Fibroblast of skin of right biceps (primary cell): Measurements from ENCODE around the gene NMS.

Experiments
- DNase-seq: peaks from one replicate; pipeline ENCODE4 v3.0.0-alpha.2; 2013

Gene NMS

GRCh38 chr2:100494712-100495111, 24.4 kb downstream of the NMS start:
- DNase-seq: no peak

GRCh38 chr2:100502782-100503181, 32.5 kb downstream of the NMS start:
- no peak for DNase-seq

GRCh38 chr2:100504542-100504941, 34.3 kb downstream of the NMS start:
- DNase-seq: no peak

- DNase-seq: no peak
These were observed 38.8 kb downstream of the NMS start for GRCh38 chr2:100509066-100509465.

GRCh38 chr2:100513650-100514049, 43.4 kb downstream of the NMS start:
- no peak for DNase-seq

- DNase-seq: no peak
These were observed 47.3 kb downstream of the NMS start for GRCh38 chr2:100517556-100517955.

- no peak for DNase-seq
These were observed 48.5 kb downstream of the NMS start for GRCh38 chr2:100518801-100519200.

- DNase-seq: no peak
These were observed 49.9 kb downstream of the NMS start for GRCh38 chr2:100520224-100520623.

GRCh38 chr2:100522430-100522829, 52.1 kb downstream of the NMS start:
- DNase-seq: no peak

- no peak for DNase-seq
These were observed 54.0 kb downstream of the NMS start for GRCh38 chr2:100524331-100524730.

- DNase-seq: no peak
These were observed 56.6 kb downstream of the NMS start for GRCh38 chr2:100526868-100527267.

- no peak for DNase-seq
These were observed 57.2 kb downstream of the NMS start for GRCh38 chr2:100527440-100528015.

- no peak for DNase-seq
These were observed 58.9 kb downstream of the NMS start for GRCh38 chr2:100529176-100529575.

GRCh38 chr2:100529900-100530299, 59.6 kb downstream of the NMS start:
- DNase-seq: no peak
